ENCODE results near the gene IL1B.

Gene IL1B

GRCh38 chr2:112803691-112804521, 32.7 kb downstream of the IL1B start:
- DNase-seq = no peak

GRCh38 chr2:112800881-112801583, 35.5 kb downstream of the IL1B start:
- no peak for DNase-seq

- DNase-seq = no peak
Observed at GRCh38 chr2:112798979-112799975, 37.3 kb downstream of the IL1B start.

- no peak for DNase-seq
Observed at GRCh38 chr2:112796486-112796885, 40.1 kb downstream of the IL1B start.

- DNase-seq = no peak
Observed at GRCh38 chr2:112795774-112796173, 40.8 kb downstream of the IL1B start.

GRCh38 chr2:112794841-112795240, 41.7 kb downstream of the IL1B start:
- no peak for DNase-seq

GRCh38 chr2:112794131-112794733, 42.3 kb downstream of the IL1B start:
- peak; percentile 52 for DNase-seq

- DNase-seq = no peak
Observed at GRCh38 chr2:112793449-112793978, 43.1 kb downstream of the IL1B start.

- DNase-seq = no peak
Observed at GRCh38 chr2:112792419-112792818, 44.2 kb downstream of the IL1B start.

- DNase-seq = no peak
Observed at GRCh38 chr2:112791693-112792230, 44.8 kb downstream of the IL1B start.

GRCh38 chr2:112791019-112791418, 45.6 kb downstream of the IL1B start:
- no peak for DNase-seq

- no peak for DNase-seq
Observed at GRCh38 chr2:112790305-112790704, 46.3 kb downstream of the IL1B start.

- no peak for DNase-seq
Observed at GRCh38 chr2:112789186-112789585, 47.4 kb downstream of the IL1B start.

- no peak for DNase-seq
Observed at GRCh38 chr2:112788653-112789052, 47.9 kb downstream of the IL1B start.

GRCh38 chr2:112787729-112788393, 48.7 kb downstream of the IL1B start:
- no peak for DNase-seq

- no peak for DNase-seq
Observed at GRCh38 chr2:112787294-112787693, 49.3 kb downstream of the IL1B start.

- no peak for DNase-seq
Observed at GRCh38 chr2:112784199-112785189, 52.1 kb downstream of the IL1B start, which contains the start of gene IL1A. Gene IL1A, minus strand, starts transcription at chr2:112784493. Its CDS starts 723 bp downstream, at chr2:112783770.

GRCh38 chr2:112783187-112783714, 53.3 kb downstream of the IL1B start:
- no peak for DNase-seq

GRCh38 chr2:112782234-112782799, 54.3 kb downstream of the IL1B start:
- no peak for DNase-seq

All from femur (tissue), 1 donor.